ENCODE data around the gene ZMYND11.

Gene ZMYND11

GRCh38 chr10:277963-278362 lies 142.7 kb downstream of the ZMYND11 start:
- DNase-seq (ENCODE audit: low read depth in 1 of 2, low spot score in 1 of 2): no peak
- Histone ChIP-seq H3K27ac (replicated peaks) (no peak overlapping the region), H3K27me3 (ENCODE audit: insufficient read depth, poor library complexity, severe bottlenecking) (no peaks in the 10 kb centered on the region), H3K4me3 (replicated peaks; ENCODE audit: insufficient read depth, low read length) (no peak overlapping the region)
- TF ChIP-seq POLR2AphosphoS5 (IDR thresholded peaks at IDR 0.05; ENCODE audit: low read depth): no peak
- no peak for TF ChIP-seq CTCF (IDR thresholded peaks at IDR 0.05; ENCODE audit: insufficient read depth, low read length)
- no peak for TF ChIP-seq REST (IDR thresholded peaks at IDR 0.05; ENCODE audit: insufficient replicate concordance, low read depth)
- TF ChIP-seq GABPA (IDR thresholded peaks at IDR 0.05; ENCODE audit: low read depth): no peak
- TF ChIP-seq SPI1 (IDR thresholded peaks at IDR 0.05; ENCODE audit: borderline replicate concordance, low read depth): no peak

GRCh38 chr10:278707-279106 lies 143.5 kb downstream of the ZMYND11 start:
- Histone ChIP-seq H3K4me3 (replicated peaks; ENCODE audit: insufficient read depth, low read length) (no peak overlapping the region), H3K27me3 (ENCODE audit: insufficient read depth, poor library complexity, severe bottlenecking) (no peaks in the 10 kb centered on the region), H3K27ac (replicated peaks) (no peak overlapping the region)
- no peak for TF ChIP-seq POLR2AphosphoS5 (IDR thresholded peaks at IDR 0.05; ENCODE audit: low read depth)
- TF ChIP-seq GABPA (IDR thresholded peaks at IDR 0.05; ENCODE audit: low read depth): no peak
- no peak for TF ChIP-seq SPI1 (IDR thresholded peaks at IDR 0.05; ENCODE audit: borderline replicate concordance, low read depth)
- no peak for TF ChIP-seq CTCF (IDR thresholded peaks at IDR 0.05; ENCODE audit: insufficient read depth, low read length)
- no peak for TF ChIP-seq REST (IDR thresholded peaks at IDR 0.05; ENCODE audit: insufficient replicate concordance, low read depth)
- no peak for DNase-seq (ENCODE audit: low read depth in 1 of 2, low spot score in 1 of 2)

GRCh38 chr10:279232-279631 lies 144.0 kb downstream of the ZMYND11 start:
- no peak overlapping the region for H3K4me3 ChIP-seq (replicated peaks; ENCODE audit: insufficient read depth, low read length)
- H3K27ac ChIP-seq (replicated peaks): no peak overlapping the region
- TF ChIP-seq CTCF (IDR thresholded peaks at IDR 0.05; ENCODE audit: insufficient read depth, low read length) (no peak), GABPA (IDR thresholded peaks at IDR 0.05; ENCODE audit: low read depth) (no peak), SPI1 (IDR thresholded peaks at IDR 0.05; ENCODE audit: borderline replicate concordance, low read depth) (no peak), REST (IDR thresholded peaks at IDR 0.05; ENCODE audit: insufficient replicate concordance, low read depth) (no peak)
- no peaks in the 10 kb centered on the region for H3K27me3 ChIP-seq (ENCODE audit: insufficient read depth, poor library complexity, severe bottlenecking)
- no peak for DNase-seq (ENCODE audit: low read depth in 1 of 2, low spot score in 1 of 2)

Data from HL-60 (cell line).